Glutamatergic neuron (in vitro differentiated cells): ENCODE measurements around the gene FAF2. TPM values are rescaled to one million over a fixed set of nuclear protein-coding genes. Genes with fewer than 3 reads are reported as not detected.

Experiments used
- DNase-seq: peaks from one replicate; pipeline ENCODE4 v3.0.0; 2022
- H3K27ac Mint-ChIP-seq: one replicate; pipeline ENCODE4 v1.8.0; 2020; ENCODE audit warnings: mild to moderate bottlenecking, mixed read lengths, inconsistent platforms; ENCODE audit not compliant: unreplicated experiment
- H3K27me3 Mint-ChIP-seq: one replicate; pipeline ENCODE4 v1.8.0; 2020; ENCODE audit warnings: mild to moderate bottlenecking, moderate library complexity, mixed read lengths, inconsistent platforms; ENCODE audit not compliant: unreplicated experiment
- H3K36me3 Mint-ChIP-seq: one replicate; pipeline ENCODE4 v1.8.0; 2020; ENCODE audit warnings: mild to moderate bottlenecking, mixed read lengths, inconsistent platforms; ENCODE audit not compliant: unreplicated experiment
- H3K4me1 Mint-ChIP-seq: one replicate; pipeline ENCODE4 v1.8.0; 2020; ENCODE audit warnings: mild to moderate bottlenecking, low read depth, mixed read lengths, inconsistent platforms; ENCODE audit not compliant: unreplicated experiment
- H3K4me3 Mint-ChIP-seq: one replicate; pipeline ENCODE4 v1.8.0; 2020; ENCODE audit warnings: mild to moderate bottlenecking, mixed read lengths, inconsistent platforms; ENCODE audit not compliant: unreplicated experiment
- H3K9me3 Mint-ChIP-seq: one replicate; pipeline ENCODE4 v1.8.0; 2020; ENCODE audit warnings: mild to moderate bottlenecking, moderate library complexity, mixed read lengths, inconsistent platforms; ENCODE audit not compliant: unreplicated experiment
- CTCF ChIP-seq: fragments of 200-600 bp; sonication (generic); IDR thresholded peaks from one replicate; pipeline ENCODE4 v1.5.0; 2021; ENCODE audit not compliant: partially characterized antibody, unreplicated experiment
- total RNA-seq: library from RNA; stranded (reverse); fragmentation: NEBNext Ultra II Directional; extraction: Animal tissue kit (Norgen Biotek cat#: 25700); gene quantifications from one replicate; pipeline ENCODE4 v1.2.1, GENCODE V29; 2021; ENCODE audit not compliant: unreplicated experiment

Gene FAF2
- total RNA-seq, 1 donor from 2014 or later = 52.9 TPM

GRCh38 chr5:176517053-176517661 lies 69.0 kb downstream of the FAF2 start:
- Mint-ChIP-seq H3K4me3 (no peak overlapping the region), H3K9me3 (no peaks in the 10 kb centered on the region), H3K27ac (no peak overlapping the region), H3K4me1 (no peaks in the 10 kb centered on the region), H3K36me3 (no peaks in the 10 kb centered on the region), H3K27me3 (peaks cover 2% of the 10 kb centered on the region)
- no peak for DNase-seq
- TF ChIP-seq CTCF = no peak

GRCh38 chr5:176519810-176520720 lies 71.9 kb downstream of the FAF2 start:
- H3K9me3 Mint-ChIP-seq = no peaks in the 10 kb centered on the region
- no peak for TF ChIP-seq CTCF
- H3K4me3 Mint-ChIP-seq = no peak overlapping the region
- H3K27ac Mint-ChIP-seq = peak overlapping the region; percentile 35
- DNase-seq = no peak
- no peaks in the 10 kb centered on the region for H3K36me3 Mint-ChIP-seq
- peaks cover 2% of the 10 kb centered on the region for H3K27me3 Mint-ChIP-seq
- H3K4me1 Mint-ChIP-seq = no peaks in the 10 kb centered on the region

GRCh38 chr5:176521286-176521685 lies 73.1 kb downstream of the FAF2 start:
- no peak for DNase-seq
- no peak overlapping the region for H3K4me3 Mint-ChIP-seq
- H3K27me3 Mint-ChIP-seq = peaks cover 2% of the 10 kb centered on the region
- H3K36me3 Mint-ChIP-seq = no peaks in the 10 kb centered on the region
- peaks cover 1% of the 10 kb centered on the region for H3K9me3 Mint-ChIP-seq
- H3K4me1 Mint-ChIP-seq = no peaks in the 10 kb centered on the region
- no peak overlapping the region for H3K27ac Mint-ChIP-seq
- no peak for TF ChIP-seq CTCF

GRCh38 chr5:176521699-176522263 lies 73.6 kb downstream of the FAF2 start:
- H3K36me3 Mint-ChIP-seq = no peaks in the 10 kb centered on the region
- H3K9me3 Mint-ChIP-seq = peaks cover 1% of the 10 kb centered on the region
- TF ChIP-seq CTCF = no peak
- no peak for DNase-seq
- no peak overlapping the region for H3K27ac Mint-ChIP-seq
- H3K27me3 Mint-ChIP-seq = peaks cover 2% of the 10 kb centered on the region
- no peak overlapping the region for H3K4me3 Mint-ChIP-seq
- H3K4me1 Mint-ChIP-seq = no peaks in the 10 kb centered on the region
